GM21786 (cell line): ENCODE data around the gene CARD14.
A peak's percentile ranks its signal among the peaks of the same experiment; 100 is the strongest.

ENCODE experiments used
- ATAC-seq: cut with Tn5 transposase; IDR thresholded peaks from one replicate; pipeline ENCODE4 v1.9.1; 2021; ENCODE audit not compliant: unreplicated experiment

The CARD14 gene

GRCh38 chr17:80169784-80170500 is at the start of gene CARD14:
TSS of gene CARD14 (plus strand) at chr17:80170030. CDS start at chr17:80181439, 11,409 bp downstream.
- ATAC-seq, result no peak

- ATAC-seq, result no peak
Observed at GRCh38 chr17:80122026-80122575, 47.7 kb upstream of the CARD14 start.

GRCh38 chr17:80122926-80123505 is 46.8 kb upstream of the CARD14 start:
- no peak for ATAC-seq

GRCh38 chr17:80123791-80124190 is 46.0 kb upstream of the CARD14 start:
- no peak for ATAC-seq

- no peak for ATAC-seq
Observed at GRCh38 chr17:80124351-80124981, 45.4 kb upstream of the CARD14 start.

- no peak for ATAC-seq
Observed at GRCh38 chr17:80125656-80126448, 44.0 kb upstream of the CARD14 start.

- ATAC-seq, result no peak
Observed at GRCh38 chr17:80126449-80126715, 43.4 kb upstream of the CARD14 start.

GRCh38 chr17:80129006-80129565 is 40.7 kb upstream of the CARD14 start:
- ATAC-seq, result no peak

GRCh38 chr17:80130992-80131391 is 38.8 kb upstream of the CARD14 start:
- no peak for ATAC-seq

GRCh38 chr17:80132906-80133625 is 36.8 kb upstream of the CARD14 start:
- ATAC-seq, result no peak

GRCh38 chr17:80133626-80133970 is 36.2 kb upstream of the CARD14 start:
- ATAC-seq, result no peak

- no peak for ATAC-seq
Observed at GRCh38 chr17:80137131-80137530, 32.7 kb upstream of the CARD14 start.

GRCh38 chr17:80138856-80139426 is 30.9 kb upstream of the CARD14 start:
- ATAC-seq, result no peak

- no peak for ATAC-seq
Observed at GRCh38 chr17:80141463-80142165, 28.2 kb upstream of the CARD14 start.

- ATAC-seq, result no peak
Observed at GRCh38 chr17:80142929-80143328, 26.9 kb upstream of the CARD14 start.

GRCh38 chr17:80145076-80146075 is 24.5 kb upstream of the CARD14 start:
- ATAC-seq, result no peak

GRCh38 chr17:80146121-80147034 is 23.5 kb upstream of the CARD14 start:
- peak; percentile 1 for ATAC-seq
